ENCODE results near the gene C4orf50.

C4orf50 gene

GRCh38 chr4:6018331-6018730 lies at the start of gene C4orf50:
TSS of gene C4orf50 (minus strand) at chr4:6018431.
- DNase-seq (ENCODE audit: low read depth in 1 of 2, low spot score in 1 of 2) = no peak
- no peak for TF ChIP-seq JUND (IDR thresholded peaks at IDR 0.05; ENCODE audit: low read depth)
- in situ Hi-C loops (cut with HindIII; ENCODE audit: low pct_unique_long_range_greater_than_20kb, low sequenced_read_pairs) = no loop called here

- in situ Hi-C loops (cut with HindIII; ENCODE audit: low pct_unique_long_range_greater_than_20kb, low sequenced_read_pairs) = no loop called here
- DNase-seq (ENCODE audit: low read depth in 1 of 2, low spot score in 1 of 2) = no peak
- no peak for TF ChIP-seq JUND (IDR thresholded peaks at IDR 0.05; ENCODE audit: low read depth)
Measured at GRCh38 chr4:6065934-6066590, 47.8 kb upstream of the C4orf50 start.

GRCh38 chr4:6065166-6065565 lies 46.9 kb upstream of the C4orf50 start:
- DNase-seq (ENCODE audit: low read depth in 1 of 2, low spot score in 1 of 2) = no peak
- in situ Hi-C loops (cut with HindIII; ENCODE audit: low pct_unique_long_range_greater_than_20kb, low sequenced_read_pairs) = no loop called here
- no peak for TF ChIP-seq JUND (IDR thresholded peaks at IDR 0.05; ENCODE audit: low read depth)

- in situ Hi-C loops (cut with HindIII; ENCODE audit: low pct_unique_long_range_greater_than_20kb, low sequenced_read_pairs) = no loop called here
- DNase-seq (ENCODE audit: low read depth in 1 of 2, low spot score in 1 of 2) = no peak
- no peak for TF ChIP-seq JUND (IDR thresholded peaks at IDR 0.05; ENCODE audit: low read depth)
Measured at GRCh38 chr4:6064383-6064782, 46.2 kb upstream of the C4orf50 start.

- in situ Hi-C loops (cut with HindIII; ENCODE audit: low pct_unique_long_range_greater_than_20kb, low sequenced_read_pairs) = no loop called here
- DNase-seq (ENCODE audit: low read depth in 1 of 2, low spot score in 1 of 2) = no peak
- TF ChIP-seq JUND (IDR thresholded peaks at IDR 0.05; ENCODE audit: low read depth) = no peak
Measured at GRCh38 chr4:6063684-6064083, 45.5 kb upstream of the C4orf50 start.

GRCh38 chr4:6062133-6062532 lies 43.9 kb upstream of the C4orf50 start:
- in situ Hi-C loops (cut with HindIII; ENCODE audit: low pct_unique_long_range_greater_than_20kb, low sequenced_read_pairs) = no loop called here
- TF ChIP-seq JUND (IDR thresholded peaks at IDR 0.05; ENCODE audit: low read depth) = no peak
- no peak for DNase-seq (ENCODE audit: low read depth in 1 of 2, low spot score in 1 of 2)

GRCh38 chr4:6059375-6059805 lies 41.2 kb upstream of the C4orf50 start:
- DNase-seq (ENCODE audit: low read depth in 1 of 2, low spot score in 1 of 2) = no peak
- in situ Hi-C loops (cut with HindIII; ENCODE audit: low pct_unique_long_range_greater_than_20kb, low sequenced_read_pairs) = no loop called here
- TF ChIP-seq JUND (IDR thresholded peaks at IDR 0.05; ENCODE audit: low read depth) = no peak

- no peak for DNase-seq (ENCODE audit: low read depth in 1 of 2, low spot score in 1 of 2)
- TF ChIP-seq JUND (IDR thresholded peaks at IDR 0.05; ENCODE audit: low read depth) = no peak
- in situ Hi-C loops (cut with HindIII; ENCODE audit: low pct_unique_long_range_greater_than_20kb, low sequenced_read_pairs) = no loop called here
Measured at GRCh38 chr4:6058531-6059374, 40.5 kb upstream of the C4orf50 start.

GRCh38 chr4:6056976-6057766 lies 38.9 kb upstream of the C4orf50 start:
- no peak for DNase-seq (ENCODE audit: low read depth in 1 of 2, low spot score in 1 of 2)
- in situ Hi-C loops (cut with HindIII; ENCODE audit: low pct_unique_long_range_greater_than_20kb, low sequenced_read_pairs) = no loop called here

GRCh38 chr4:6055436-6055835 lies 37.2 kb upstream of the C4orf50 start:
- no peak for DNase-seq (ENCODE audit: low read depth in 1 of 2, low spot score in 1 of 2)
- no peak for TF ChIP-seq JUND (IDR thresholded peaks at IDR 0.05; ENCODE audit: low read depth)
- in situ Hi-C loops (cut with HindIII; ENCODE audit: low pct_unique_long_range_greater_than_20kb, low sequenced_read_pairs) = no loop called here

More at GRCh38 chr4:6056976-6057766, 38.9 kb upstream of the C4orf50 start:
- TF ChIP-seq JUND (IDR thresholded peaks at IDR 0.05; ENCODE audit: low read depth) = no peak

GRCh38 chr4:6055030-6055429 lies 36.8 kb upstream of the C4orf50 start:
- in situ Hi-C loops (cut with HindIII; ENCODE audit: low pct_unique_long_range_greater_than_20kb, low sequenced_read_pairs) = no loop called here
- TF ChIP-seq JUND (IDR thresholded peaks at IDR 0.05; ENCODE audit: low read depth) = no peak
- no peak for DNase-seq (ENCODE audit: low read depth in 1 of 2, low spot score in 1 of 2)

GRCh38 chr4:6054162-6054922 lies 36.1 kb upstream of the C4orf50 start:
- no peak for TF ChIP-seq JUND (IDR thresholded peaks at IDR 0.05; ENCODE audit: low read depth)
- no peak for DNase-seq (ENCODE audit: low read depth in 1 of 2, low spot score in 1 of 2)
- in situ Hi-C loops (cut with HindIII; ENCODE audit: low pct_unique_long_range_greater_than_20kb, low sequenced_read_pairs) = no loop called here
